Measurements from ENCODE around the gene HECTD2.
"Not testable (repeated sequence)": the region's sequence is repeated elsewhere in the genome, so short reads cannot be mapped to it uniquely, and the experiment has no call there.

The HECTD2 gene

DNA sequence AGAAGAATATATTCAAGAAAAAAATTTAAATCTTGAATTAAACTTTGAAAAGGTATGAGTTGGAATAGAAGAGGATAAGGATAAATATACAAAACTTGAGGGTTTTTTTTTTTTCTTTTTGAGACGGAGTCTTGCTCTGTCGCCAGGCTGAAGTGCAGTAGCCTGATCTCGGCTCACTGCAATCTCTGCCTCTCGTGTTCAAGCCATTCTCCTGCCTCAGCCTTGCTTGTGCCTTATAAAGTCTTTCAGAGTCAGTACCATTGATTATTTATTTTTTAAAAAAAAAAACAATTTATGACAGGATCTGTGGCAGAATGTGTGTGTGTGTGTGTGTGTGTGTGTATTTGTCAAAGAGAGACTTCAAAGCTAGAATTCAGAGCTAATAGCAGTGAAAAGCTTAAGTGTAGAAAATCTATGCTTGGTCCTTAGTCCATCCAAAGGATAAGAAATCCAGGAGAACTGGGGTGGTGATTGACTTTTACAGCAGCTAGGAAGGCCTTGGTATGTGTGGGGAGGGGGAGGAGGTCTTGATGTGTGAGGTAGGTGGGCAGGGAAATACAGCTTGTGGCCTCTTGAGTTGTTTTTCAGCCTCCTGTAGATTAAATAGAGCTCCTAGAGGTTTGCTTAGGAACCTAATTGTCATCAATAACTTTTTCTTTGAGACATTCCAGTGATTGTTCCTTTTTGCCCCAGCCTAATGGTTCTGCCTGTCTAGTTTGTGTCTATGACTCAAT, 2.4 kb downstream of the HECTD2 start:
- no peak for DNase-seq

DNA sequence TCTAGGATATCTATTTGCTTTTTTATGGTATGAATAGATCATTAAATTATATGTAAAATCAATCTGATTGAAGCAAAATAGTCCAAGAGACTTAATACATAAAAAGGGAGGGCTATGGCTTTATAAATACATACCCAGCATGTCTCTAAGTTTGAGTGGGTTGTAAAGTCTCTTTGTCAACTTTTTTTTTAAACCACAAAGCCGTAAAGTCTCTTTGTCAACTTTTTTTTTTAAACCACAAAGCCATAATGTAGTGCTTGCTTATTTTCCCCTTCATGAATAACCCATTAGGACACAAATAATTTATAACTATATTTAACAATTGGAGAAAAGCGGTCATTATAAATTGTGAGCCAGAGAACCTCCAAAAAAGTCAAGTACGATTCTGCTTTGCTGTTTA, 5.7 kb downstream of the HECTD2 start:
- DNase-seq, result no peak

DNA sequence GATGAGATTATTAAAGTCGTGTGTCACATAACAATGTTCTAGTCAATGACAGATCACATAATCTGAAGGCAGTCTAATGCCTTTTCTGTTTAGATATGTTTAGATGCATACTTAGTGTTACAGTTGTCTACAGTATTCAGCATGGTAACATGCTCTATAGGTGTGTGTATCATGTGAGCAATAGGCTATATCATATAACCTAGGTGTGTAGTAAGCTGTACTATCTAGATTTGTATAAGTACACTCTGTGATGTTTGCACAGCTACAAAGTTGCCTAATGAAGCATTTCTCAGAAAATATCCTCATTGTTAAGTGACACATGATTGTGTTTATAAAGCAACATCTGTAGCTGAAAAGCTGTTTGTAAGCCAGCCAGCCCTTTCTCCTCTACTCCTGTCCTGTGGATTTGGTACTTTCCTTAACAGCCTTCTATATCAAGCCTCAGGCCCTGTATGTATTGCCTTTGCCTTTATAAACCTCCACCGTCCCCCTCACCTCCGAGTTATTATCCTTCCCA, 6.3 kb downstream of the HECTD2 start:
- no peak for DNase-seq

DNA sequence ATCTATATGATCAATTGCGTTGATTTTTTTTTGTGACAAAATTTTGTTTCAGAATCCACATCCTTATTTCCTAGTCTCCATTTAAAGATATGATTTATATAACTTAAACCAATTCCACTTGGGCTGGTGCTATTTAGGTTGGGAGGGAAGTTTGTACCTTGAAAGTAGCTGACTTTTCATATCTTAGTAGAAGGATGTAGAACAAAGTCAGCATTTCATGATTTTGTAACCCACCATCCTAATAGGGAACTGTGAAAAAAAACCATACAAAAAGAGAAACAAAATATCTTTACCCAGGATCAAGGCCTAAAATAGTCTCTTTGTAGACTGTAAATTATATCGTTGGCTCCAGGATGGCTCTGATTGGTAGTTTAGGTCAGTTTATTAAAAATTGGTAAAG, 8.3 kb downstream of the HECTD2 start:
- no peak for DNase-seq

DNA sequence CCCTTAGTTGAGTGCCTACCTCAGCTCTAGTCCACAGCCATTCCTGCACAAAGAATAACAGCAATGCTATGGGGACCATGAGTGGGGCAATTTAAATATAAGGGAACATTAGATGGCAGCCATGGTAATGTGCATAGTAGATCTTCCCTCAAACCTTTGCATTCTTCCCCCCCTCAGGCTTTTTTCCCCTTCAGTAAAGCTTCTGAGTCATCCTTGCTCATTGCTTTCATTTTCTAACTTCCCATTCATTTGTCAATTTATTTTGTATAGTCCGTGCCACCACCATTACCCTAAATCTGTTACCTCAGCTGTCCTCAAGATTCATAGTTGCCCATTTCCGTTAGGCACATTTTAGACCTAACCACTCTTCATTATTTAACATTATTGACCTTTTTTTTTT, 10.7 kb downstream of the HECTD2 start:
- no peak for DNase-seq

DNA sequence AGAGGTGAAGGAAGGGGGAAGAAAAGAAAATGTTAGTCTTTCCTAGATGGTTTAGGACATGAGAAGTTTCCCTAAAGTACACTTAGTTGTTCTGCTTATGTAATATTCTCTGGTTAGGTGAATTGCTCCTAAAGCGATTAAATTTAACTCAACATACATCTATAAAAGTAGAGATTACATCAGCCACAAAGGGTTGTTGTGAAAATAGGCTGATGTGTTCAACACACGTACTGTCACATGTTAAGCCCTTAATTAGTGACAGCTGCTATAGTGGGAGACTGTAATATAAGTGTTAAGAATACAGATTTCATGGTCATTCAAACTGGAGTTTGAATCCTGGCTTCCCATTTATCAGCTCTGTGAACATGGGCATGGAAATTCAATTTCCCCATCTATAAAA, 12.8 kb downstream of the HECTD2 start:
- DNase-seq, result no peak

DNA sequence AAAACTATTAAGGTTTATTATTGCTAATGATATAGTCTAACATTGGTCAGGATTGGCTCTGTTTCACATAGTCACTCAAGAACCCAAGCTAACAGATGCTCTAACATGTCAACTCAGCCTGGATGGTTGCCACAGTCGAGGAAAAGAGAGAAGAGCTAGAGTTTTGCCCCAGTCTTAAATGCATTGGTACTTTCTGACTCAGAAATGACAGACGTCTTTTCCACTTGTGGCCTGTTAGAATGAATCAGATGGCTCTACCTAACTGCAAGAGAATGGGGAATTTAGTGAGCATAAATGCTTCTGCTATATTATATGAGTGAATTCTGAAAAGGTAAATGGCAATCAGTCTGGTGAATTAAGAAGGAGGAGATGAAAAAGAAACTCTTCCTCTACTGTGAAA, 13.9 kb downstream of the HECTD2 start:
- DNase-seq, result no peak

DNA sequence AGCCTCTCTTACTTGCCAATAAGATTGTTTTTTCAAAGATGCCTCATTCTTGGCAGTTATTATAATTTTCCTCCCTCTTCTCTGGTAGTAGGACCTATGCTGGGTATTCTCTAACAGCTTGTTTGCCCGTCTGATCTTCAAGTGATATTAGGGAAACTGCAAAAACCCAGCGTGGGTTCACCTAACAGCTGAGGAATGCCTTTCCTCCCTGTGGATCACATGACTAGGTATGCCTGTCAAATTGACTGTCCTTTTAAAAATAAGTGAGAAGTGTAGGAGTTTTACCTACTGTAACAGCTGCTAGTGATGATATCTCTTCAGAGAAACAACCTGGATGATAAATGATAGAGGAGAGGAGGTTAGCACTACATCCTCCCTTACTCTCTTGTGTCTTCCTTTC, 22.0 kb downstream of the HECTD2 start:
- DNase-seq, result no peak

DNA sequence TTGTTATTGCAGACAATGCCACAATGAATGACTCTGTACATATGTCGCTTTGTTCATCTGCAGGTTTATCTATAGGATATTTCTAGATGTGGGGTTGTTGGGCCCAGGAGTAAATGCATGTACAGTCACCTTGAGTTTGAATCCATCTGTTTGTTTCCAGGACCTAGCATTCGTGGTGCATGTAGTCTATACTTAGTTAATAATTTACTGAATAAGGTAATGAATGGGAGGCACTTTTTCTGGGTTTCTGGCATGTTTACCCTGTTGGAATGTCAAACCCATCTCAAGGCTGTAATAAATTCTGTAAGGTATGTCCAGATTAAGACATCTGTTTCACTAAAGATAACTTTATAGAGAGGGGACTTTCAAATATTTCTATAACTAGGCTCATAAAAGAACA, 23.5 kb downstream of the HECTD2 start:
- no peak for DNase-seq

DNA sequence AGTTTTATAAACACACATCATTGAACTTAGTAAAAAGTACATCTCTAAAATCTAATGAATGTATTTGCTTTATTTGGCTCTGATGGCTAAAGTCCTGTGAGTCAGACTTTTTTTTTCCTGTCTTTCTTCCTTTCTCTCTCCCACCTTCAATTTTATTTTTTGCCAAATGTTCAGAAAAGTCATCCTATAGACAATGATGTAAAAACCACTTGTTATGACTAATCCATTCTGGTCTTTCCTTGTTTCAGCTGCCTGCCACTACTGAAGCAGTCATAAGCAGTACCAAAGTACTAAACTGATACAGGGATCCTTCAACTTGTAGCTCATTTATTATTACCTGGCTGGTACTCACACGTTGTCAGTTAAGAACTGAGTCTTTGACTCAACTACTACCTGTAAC, 23.9 kb downstream of the HECTD2 start:
- DNase-seq, result no peak

DNA sequence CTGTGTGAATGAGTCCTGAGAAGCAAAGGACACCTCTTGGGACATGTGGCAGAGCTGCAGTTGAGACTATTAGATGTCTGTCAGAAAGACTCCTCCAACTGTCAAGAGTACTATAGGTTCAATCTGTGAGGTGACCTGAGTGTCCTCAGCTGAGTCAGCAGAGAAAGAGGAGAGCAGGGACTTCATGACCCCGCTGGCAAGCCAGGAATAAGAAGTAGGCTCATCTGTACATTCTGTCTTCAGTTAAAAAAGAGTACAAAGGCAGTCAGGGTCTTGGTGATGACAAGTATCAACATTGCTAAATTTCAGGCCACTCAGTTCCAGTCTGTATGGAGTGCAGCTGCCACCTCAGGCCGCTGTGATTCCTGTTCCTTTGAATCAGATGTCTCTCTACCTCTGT, 25.1 kb downstream of the HECTD2 start:
- no peak for DNase-seq

DNA sequence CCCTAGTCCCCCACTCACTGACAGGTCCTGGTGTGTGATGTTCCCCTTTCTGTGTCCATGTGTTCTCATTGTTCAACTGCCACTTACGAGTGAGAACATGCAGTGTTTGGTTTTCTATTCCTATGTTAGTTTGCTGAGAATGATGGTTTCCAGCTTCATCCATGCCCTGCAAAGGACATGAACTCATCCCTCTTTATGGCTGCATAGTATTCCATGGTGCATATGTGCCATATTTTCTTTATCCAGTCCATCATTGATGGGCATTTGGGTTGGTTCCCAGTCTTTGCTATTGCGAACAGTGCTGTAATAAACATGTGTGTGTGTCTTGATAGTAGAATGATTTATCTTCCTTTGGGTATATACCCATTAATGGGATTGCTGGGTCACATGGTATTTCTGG, 28.1 kb downstream of the HECTD2 start:
- not testable (repeated sequence) for DNase-seq

DNA sequence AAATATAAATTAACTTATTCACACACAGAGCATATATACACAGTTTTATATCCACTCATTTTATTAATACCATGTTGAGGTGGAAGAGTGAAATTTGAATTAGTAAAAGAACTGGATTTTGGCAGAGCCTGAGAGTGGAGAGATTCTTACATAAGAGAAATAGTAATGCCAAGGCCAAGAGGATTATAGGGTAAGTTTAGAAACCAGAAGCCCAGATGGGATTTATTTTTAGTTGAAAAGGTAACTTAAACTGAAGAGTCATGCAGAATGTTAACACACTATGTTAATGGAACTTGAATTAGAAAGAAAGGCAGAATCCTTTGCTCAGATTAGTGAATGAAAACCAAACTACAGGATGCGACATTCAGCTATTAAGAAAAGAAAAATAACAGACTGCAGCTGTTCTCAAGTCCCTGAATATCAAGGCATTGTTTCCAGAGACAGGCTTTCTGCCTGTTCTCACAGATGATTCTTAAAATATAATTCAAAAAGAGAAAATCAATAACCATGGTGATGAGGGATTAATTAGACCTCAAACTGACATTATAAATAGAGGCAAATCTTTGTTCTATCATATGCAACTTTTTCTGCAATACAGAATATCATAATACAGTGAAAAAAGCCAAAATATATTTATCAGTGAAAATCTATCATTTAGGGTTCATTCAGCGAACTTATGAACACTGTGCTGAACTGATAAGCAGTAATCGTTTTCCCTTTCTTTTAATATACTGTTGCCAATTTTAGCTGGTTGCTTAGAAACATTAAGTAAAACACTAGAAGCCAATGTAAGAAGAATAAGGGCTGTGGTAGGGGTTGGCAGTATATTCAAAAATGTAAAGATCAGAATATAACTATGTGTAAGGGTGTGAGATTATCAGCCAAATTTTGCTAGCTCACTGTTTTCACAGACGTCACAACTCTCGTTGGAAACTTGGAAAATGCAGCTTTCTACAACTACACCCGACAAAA, 34.4 kb downstream of the HECTD2 start:
- DNase-seq, result no peak

DNA sequence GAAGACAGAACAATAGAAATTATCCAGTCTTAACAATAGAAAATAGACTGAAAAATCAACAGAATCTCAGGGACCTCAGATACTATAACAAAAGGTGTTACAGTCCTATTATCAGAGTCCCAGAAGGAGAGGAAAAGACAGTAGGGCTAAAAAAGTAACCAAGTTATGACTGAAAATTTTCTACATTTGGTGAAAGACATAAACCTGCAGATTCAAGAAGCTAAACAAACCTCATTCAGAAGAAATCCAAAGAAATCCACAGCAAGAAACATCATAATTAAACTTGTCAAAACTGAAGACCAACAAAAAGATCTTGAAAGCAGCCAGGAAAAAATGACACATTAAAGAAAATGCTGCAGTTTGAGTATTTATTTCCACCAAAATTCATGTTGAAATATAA, 41.9 kb downstream of the HECTD2 start:
- DNase-seq, result no peak

DNA sequence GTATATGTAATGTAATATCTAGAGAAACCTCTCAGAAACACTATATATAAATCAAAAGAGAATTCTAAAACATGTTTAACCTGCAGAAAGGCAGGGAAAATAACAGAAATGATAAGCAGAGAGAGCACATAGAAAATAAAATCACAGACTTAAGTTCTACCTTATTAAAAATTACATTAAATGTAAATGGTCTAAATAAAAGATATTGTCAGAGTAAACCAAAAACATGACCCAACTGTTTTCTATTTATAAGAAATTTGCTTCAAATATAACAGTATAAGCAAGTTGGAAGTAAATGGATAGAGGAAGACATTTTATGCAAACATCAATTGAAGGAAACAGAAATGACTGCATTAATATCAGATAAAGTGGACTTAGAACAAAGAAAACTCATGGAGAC, 43.4 kb downstream of the HECTD2 start:
- DNase-seq, result no peak

DNA sequence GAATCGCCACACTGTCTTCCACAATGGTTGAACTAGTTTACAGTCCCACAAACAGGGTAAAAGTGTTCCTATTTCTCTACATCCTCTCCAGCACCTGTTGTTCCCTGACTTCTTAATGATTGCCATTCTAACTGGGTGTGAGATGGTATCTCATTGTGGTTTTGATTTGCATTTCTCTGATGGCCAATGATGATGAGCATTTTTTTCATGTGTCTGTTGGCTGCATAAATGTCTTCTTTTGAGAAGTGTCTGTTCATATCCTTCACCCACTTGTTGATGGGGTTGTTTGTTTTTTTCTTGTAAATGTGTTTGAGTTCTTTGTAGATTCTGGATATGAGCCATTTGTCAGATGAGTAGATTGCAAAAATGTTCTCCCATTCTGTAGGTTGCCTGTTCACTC, 45.0 kb downstream of the HECTD2 start:
- not testable (repeated sequence) for DNase-seq

DNA sequence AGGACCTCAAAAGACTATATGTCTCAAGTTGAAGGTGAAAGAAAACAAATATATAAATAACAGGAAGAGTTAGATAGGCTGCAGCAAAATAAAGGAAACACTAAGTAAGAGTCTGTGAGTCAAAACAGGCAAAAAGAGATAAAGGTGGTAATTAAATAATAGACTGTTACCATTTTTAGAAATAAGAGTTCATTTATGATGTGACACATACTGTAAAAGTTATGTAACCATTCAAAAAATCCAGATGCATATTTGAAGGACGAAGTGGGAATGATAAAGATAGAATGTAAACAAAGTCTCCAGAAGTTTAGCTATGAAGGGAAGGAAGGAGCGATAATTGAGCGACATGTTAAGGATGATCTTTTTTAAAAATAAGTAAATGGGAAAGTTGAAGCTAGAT, 50.5 kb downstream of the HECTD2 start:
- no peak for DNase-seq

DNA sequence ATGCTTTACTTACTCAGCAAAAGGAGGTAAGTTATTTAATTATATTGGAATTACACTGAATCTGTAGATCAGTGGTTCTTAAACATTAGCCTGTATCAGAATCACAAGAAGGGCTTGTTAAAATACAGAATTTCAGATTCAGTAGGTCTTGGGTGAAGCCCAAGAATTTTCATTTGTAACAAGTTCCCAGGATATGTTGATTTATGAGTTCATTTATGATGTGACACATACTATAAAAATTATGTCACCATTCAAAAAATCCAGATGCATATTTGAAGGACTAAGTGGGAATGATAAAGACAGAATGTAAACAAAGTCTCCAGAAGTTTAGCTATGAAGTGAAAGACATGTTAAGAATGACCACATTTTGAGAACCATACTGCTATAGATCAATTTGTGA, 52.3 kb downstream of the HECTD2 start:
- no peak for DNase-seq

DNA sequence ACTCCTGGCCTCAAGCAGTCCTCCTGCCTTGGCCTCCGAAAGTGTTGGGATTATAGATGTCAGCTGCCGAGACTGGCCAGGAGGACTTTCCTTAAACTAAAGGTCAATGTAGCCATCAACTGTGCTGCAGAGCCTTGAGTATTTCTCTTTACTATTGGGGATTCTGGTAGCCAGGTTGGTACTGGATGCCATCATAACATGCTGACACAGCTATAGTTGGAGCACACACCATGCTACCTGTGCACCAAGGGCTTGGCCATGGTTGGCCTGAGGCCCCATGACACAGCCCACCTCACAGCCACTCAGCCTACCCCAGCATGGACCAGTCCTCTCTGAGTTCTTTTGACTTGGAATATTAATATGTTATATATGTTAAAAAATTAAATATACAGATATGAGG, 54.4 kb downstream of the HECTD2 start:
- no peak for DNase-seq

DNA sequence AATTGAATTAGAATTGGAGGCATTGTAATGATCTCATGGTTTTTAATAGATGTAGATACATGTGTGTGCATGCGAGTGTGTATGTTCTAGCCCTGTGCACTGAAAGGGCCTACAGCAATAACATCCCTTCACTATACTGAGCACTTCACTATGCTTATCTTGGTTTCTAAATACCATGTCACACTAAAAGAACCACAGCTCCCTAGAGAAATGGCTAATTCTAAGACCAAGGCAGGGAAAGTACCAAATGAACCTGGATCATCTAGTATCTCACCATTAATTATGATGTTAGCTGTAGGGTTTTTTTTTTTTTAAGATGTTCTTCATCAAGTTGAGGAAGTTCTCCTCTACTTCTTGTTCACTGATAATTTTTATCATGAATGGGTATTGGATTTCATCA, 55.1 kb downstream of the HECTD2 start:
- no peak for DNase-seq

DNA sequence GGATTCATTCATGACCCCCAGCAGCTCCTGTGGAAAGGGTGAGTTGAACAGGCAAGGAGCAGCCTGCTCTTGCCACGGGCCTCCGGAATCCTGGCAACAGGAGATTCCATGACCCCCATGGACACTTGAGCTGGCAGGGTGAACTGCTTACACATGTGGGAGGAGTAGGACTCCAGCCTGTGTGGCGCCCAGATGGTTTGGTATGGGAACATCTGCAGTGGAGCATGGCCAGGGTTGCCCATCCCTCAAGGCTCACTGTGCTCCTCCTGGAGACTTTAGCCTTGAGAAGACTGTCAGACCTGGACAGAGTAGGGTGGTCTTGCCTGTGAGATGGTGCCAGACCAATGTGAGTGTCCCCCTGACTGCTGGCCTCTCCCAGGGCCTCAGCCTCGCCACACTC, 57.0 kb downstream of the HECTD2 start:
- no peak for DNase-seq

DNA sequence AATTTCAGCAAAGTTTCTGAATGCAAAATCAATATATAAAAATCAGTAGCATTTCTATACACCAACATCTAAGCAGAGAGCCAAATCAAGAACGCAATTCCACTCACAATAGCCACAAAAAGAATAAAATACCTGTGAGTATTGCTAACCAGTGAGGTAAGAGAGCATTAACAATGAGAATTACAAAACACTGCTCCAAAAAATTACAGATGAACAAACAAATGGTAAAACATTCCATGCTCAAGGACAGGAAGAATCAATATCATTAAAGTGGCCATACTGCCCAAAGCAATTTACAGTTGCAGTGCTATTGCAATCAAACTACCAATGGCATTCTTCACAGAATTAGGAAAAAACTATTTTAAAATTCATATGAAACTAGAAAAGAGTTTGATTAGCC, 61.5 kb downstream of the HECTD2 start:
- no peak for DNase-seq

DNA sequence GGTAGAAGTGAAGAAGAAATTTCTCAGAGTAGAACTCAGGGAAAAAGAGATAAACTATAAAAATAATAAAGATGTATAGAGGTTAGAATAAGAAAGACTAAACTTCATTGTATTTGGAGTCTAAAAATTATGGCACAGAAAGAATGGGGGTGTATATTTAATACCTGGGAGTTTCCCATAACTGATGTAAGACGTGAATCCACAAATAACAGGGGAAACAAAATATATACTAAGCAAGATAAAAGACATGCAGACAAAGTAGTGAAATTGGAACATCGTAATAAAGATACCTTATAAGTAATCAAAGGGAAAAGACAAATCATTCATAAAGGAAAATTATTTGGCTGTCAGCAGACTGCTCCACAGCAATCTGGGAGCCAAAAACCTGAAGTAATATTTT, 62.8 kb downstream of the HECTD2 start:
- no peak for DNase-seq

DNA sequence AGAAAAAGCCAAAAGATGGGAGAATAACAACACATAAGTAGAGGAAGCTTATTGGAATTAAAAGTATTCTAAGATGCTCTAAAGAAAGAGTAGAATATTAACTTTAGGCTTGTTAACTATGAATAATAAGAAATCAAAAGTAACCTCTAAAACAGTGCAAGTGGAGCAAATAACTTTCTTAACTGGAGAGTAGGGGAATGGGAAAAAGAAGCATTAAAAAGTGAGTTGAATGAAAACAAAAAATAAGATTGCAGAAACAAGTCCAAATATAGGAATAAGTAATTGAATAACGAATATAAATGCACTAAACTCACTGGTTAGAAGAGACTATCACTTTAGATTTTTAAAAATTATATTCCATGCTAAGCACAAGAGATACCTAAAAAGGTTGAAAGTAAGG, 63.9 kb downstream of the HECTD2 start:
- no peak for DNase-seq

All from NCI-H748 treated with DMSO at 0.1 percent for 48 hours (cell line).